Measurements from ENCODE around the gene DNAL4. TPM values are rescaled to one million over a fixed set of nuclear protein-coding genes. Genes with fewer than 3 reads are reported as not detected.

DNAL4 gene
- total RNA-seq, 1 donor from 2014 or later = 19.4 TPM

DNA sequence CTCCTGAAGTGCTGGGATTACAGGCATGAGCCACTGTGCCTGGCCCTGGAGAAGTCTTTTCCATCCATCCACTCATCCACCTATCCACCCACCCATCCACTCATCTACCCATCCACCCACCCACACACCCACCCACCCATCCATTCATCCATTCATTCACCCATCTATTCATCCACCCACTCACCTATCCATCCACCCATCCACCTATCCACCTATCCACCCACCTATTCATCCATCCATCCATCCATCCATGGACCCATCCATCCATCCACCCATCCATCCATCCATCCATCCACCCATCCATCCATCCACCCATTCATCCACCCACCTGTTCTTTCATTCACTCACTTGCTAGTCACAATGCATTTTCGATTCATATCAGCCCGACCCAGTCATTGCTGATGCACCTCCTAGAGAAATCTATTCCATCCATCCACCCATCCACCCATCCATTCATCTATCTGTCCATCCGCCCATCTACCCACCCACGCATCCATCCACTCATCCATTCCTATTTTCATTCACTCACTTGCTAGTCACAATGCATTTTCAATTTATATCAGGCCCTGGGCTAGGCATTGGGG, 20.5 kb downstream of the DNAL4 start:
- no peak for DNase-seq
- TF ChIP-seq, protein P1, sequence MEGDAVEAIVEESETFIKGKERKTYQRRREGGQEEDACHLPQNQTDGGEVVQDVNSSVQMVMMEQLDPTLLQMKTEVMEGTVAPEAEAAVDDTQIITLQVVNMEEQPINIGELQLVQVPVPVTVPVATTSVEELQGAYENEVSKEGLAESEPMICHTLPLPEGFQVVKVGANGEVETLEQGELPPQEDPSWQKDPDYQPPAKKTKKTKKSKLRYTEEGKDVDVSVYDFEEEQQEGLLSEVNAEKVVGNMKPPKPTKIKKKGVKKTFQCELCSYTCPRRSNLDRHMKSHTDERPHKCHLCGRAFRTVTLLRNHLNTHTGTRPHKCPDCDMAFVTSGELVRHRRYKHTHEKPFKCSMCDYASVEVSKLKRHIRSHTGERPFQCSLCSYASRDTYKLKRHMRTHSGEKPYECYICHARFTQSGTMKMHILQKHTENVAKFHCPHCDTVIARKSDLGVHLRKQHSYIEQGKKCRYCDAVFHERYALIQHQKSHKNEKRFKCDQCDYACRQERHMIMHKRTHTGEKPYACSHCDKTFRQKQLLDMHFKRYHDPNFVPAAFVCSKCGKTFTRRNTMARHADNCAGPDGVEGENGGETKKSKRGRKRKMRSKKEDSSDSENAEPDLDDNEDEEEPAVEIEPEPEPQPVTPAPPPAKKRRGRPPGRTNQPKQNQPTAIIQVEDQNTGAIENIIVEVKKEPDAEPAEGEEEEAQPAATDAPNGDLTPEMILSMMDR (IDR thresholded peaks at IDR 0.05; ENCODE audit: partially characterized antibody, unreplicated experiment) = no peak
- Mint-ChIP-seq H3K4me1 (ENCODE audit: low read depth, unreplicated experiment) (peaks cover 3% of the 10 kb centered on the region), H3K9me3 (ENCODE audit: unreplicated experiment) (peaks cover 3% of the 10 kb centered on the region), H3K27me3 (ENCODE audit: unreplicated experiment) (peaks cover 2% of the 10 kb centered on the region), H3K27ac (ENCODE audit: unreplicated experiment) (no peak overlapping the region), H3K36me3 (ENCODE audit: unreplicated experiment) (no peaks in the 10 kb centered on the region), H3K4me3 (ENCODE audit: unreplicated experiment) (no peak overlapping the region)

DNA sequence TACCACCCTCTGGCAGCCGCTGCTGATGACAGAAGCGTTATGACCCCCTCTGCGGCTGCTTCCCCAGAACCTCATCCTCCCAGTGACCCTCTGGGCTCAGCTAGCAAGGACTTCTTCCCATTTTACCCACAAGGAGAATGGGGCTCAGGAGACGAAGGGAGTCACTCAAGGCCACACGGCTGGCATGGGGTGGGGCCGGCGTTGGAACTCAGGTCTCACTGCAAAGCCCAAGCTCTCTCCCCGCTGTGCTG, 21.4 kb downstream of the DNAL4 start:
- Mint-ChIP-seq H3K4me3 (ENCODE audit: unreplicated experiment) (no peak overlapping the region), H3K4me1 (ENCODE audit: low read depth, unreplicated experiment) (no peaks in the 10 kb centered on the region), H3K36me3 (ENCODE audit: unreplicated experiment) (no peaks in the 10 kb centered on the region), H3K27ac (ENCODE audit: unreplicated experiment) (no peak overlapping the region), H3K27me3 (ENCODE audit: unreplicated experiment) (peaks cover 2% of the 10 kb centered on the region), H3K9me3 (ENCODE audit: unreplicated experiment) (peaks cover 3% of the 10 kb centered on the region)
- TF ChIP-seq, protein P1 (IDR thresholded peaks at IDR 0.05; ENCODE audit: partially characterized antibody, unreplicated experiment) = no peak
- no peak for DNase-seq

DNA sequence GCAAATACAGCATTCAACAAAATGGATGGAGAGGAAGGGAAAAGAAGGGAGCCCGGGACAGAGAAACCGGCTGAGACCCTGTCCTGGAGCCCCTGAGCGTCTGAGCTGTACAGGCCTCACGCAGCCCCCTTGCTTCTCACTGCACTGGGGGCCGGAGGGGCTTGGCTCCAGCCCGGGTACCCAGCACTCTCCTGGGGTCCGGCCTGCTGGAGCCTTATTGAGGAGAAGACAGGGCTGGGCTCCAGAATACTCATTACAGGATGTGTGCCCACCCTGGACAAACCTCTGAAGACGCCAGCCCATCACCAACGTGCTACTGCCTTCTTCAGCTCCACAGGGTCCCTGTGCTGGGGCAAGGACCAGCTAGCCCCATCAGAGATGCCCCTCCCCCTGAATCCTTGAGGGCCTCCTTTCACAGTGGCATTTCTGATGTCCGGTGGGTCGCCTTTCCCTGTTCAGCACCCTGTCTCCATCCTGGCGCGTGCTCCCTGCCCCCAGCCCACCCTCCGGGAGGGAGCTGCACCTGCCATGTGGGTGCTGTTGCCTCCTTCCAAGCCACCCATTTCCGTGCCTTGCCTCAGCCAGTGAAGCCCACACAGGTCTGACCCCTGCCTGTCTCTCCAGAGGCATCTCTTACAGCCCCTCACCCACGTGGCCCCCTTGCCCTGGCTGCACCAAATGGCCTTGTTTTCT, 23.5 kb downstream of the DNAL4 start:
- Mint-ChIP-seq H3K4me1 (ENCODE audit: low read depth, unreplicated experiment) (peaks cover under 1% of the 10 kb centered on the region), H3K36me3 (ENCODE audit: unreplicated experiment) (no peaks in the 10 kb centered on the region), H3K4me3 (ENCODE audit: unreplicated experiment) (no peak overlapping the region), H3K27me3 (ENCODE audit: unreplicated experiment) (peaks cover 4% of the 10 kb centered on the region), H3K9me3 (ENCODE audit: unreplicated experiment) (peaks cover 2% of the 10 kb centered on the region), H3K27ac (ENCODE audit: unreplicated experiment) (no peak overlapping the region)
- DNase-seq = no peak
- TF ChIP-seq, protein P1 (IDR thresholded peaks at IDR 0.05; ENCODE audit: partially characterized antibody, unreplicated experiment) = no peak

DNA sequence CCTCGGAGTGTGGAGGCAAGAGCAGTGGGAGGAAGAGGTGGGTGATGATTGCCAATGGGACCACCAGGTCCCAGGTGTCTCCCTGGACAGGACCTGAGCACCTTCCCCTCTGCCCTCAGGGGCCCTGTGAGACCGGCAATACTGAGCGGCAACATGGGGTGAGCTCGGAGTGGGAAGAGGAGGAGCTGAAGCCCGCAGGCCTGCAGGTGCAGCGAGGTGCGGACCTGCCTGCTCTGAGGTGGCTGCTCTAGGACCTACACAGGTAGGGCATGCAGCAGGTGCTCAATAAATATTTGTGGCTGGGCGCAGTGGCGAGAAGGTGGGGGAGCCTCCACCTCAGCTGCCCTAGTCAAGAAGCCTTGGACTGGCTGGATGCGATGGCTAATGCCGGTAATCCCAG, 25.9 kb downstream of the DNAL4 start:
- no peak for DNase-seq
- TF ChIP-seq, protein P1 (IDR thresholded peaks at IDR 0.05; ENCODE audit: partially characterized antibody, unreplicated experiment) = no peak

DNA sequence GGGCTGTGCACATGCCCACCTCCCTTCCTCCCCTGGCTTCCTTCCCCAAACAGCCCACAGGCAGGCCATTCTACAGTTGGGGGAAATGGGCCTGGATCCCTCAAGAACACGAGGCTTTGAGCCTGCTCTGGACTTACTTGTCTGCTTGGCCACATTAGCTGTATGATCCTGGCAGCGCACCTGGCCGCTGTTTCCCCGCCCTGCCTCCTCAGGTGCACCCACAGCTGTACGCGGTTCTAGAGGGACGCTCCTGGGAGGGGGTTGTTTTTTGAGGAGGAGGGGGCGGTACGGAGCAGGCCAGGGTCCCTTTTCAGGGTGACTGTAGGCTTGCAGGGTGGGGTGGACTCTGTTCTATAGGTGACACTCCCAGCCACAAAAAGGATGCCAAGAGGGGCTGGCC, 26.6 kb downstream of the DNAL4 start:
- no peak for DNase-seq
- H3K27me3 Mint-ChIP-seq (ENCODE audit: unreplicated experiment) = peaks cover 6% of the 10 kb centered on the region
- TF ChIP-seq, protein P1 (IDR thresholded peaks at IDR 0.05; ENCODE audit: partially characterized antibody, unreplicated experiment) = no peak
- H3K36me3 Mint-ChIP-seq (ENCODE audit: unreplicated experiment) = no peaks in the 10 kb centered on the region
- no peak overlapping the region for H3K27ac Mint-ChIP-seq (ENCODE audit: unreplicated experiment)
- no peaks in the 10 kb centered on the region for H3K9me3 Mint-ChIP-seq (ENCODE audit: unreplicated experiment)
- no peak overlapping the region for H3K4me3 Mint-ChIP-seq (ENCODE audit: unreplicated experiment)
- H3K4me1 Mint-ChIP-seq (ENCODE audit: low read depth, unreplicated experiment) = peaks cover 7% of the 10 kb centered on the region

More for the DNA sequence above, 25.9 kb downstream of the DNAL4 start:
- H3K36me3 Mint-ChIP-seq (ENCODE audit: unreplicated experiment) = no peaks in the 10 kb centered on the region
- H3K9me3 Mint-ChIP-seq (ENCODE audit: unreplicated experiment) = no peaks in the 10 kb centered on the region
- H3K4me3 Mint-ChIP-seq (ENCODE audit: unreplicated experiment) = no peak overlapping the region
- H3K4me1 Mint-ChIP-seq (ENCODE audit: low read depth, unreplicated experiment) = peaks cover 3% of the 10 kb centered on the region
- H3K27me3 Mint-ChIP-seq (ENCODE audit: unreplicated experiment) = peaks cover 4% of the 10 kb centered on the region
- no peak overlapping the region for H3K27ac Mint-ChIP-seq (ENCODE audit: unreplicated experiment)

Measured in glutamatergic neuron (in vitro differentiated cells).